GM12878 (cell line): ENCODE data around the gene DYNC1I2. TPM values are rescaled to one million over a fixed set of nuclear protein-coding genes. Genes with fewer than 3 reads are reported as not detected.

ENCODE experiments used
- CBFB ChIP-seq: IDR thresholded peaks from 2 replicates; pipeline ENCODE4 v1.6.1; 2016; ENCODE audit warnings: antibody characterized with exemption, low read depth
- CREB1 ChIP-seq: IDR thresholded peaks from 2 replicates; pipeline ENCODE4 v1.6.1; 2012; ENCODE audit warnings: low read depth, mild to moderate bottlenecking, inconsistent platforms
- MEF2B ChIP-seq: fragments of 450-650 bp; IDR thresholded peaks from 2 replicates; pipeline ENCODE4 v1.6.1; 2018; ENCODE audit warnings: mild to moderate bottlenecking, moderate library complexity; ENCODE audit not compliant: partially characterized antibody, poor library complexity, severe bottlenecking
- PAX5 ChIP-seq: IDR thresholded peaks from 2 replicates; pipeline ENCODE4 v1.6.1; 2011; ENCODE audit warnings: low read depth, low read length, borderline replicate concordance
- POLR2A ChIP-seq: IDR thresholded peaks from 2 replicates; pipeline ENCODE4 v1.6.1; 2011; ENCODE audit warnings: low read depth, mild to moderate bottlenecking, low read length
- POLR2AphosphoS5 ChIP-seq: IDR thresholded peaks from 2 replicates; pipeline ENCODE4 v1.6.1; 2011; ENCODE audit warnings: mild to moderate bottlenecking, low read length, inconsistent platforms
- RB1 ChIP-seq: fragments of 450-650 bp; formaldehyde crosslinking; IDR thresholded peaks from 2 replicates; pipeline ENCODE4 v1.6.1; 2017; ENCODE audit warnings: mild to moderate bottlenecking, borderline replicate concordance
- RELA ChIP-seq: fragments of 450-650 bp; IDR thresholded peaks from 2 replicates; pipeline ENCODE4 v1.8.0; 2014; ENCODE audit warnings: borderline replicate concordance; ENCODE audit not compliant: partially characterized antibody
- SPI1 ChIP-seq: IDR thresholded peaks from 2 replicates; pipeline ENCODE4 v1.6.1; 2011; ENCODE audit warnings: low read depth, mild to moderate bottlenecking, low read length, moderate library complexity, borderline replicate concordance; ENCODE audit not compliant: insufficient read depth
- polyA plus RNA-seq, 11 experiments: library from polyadenylated mRNA; depleted of rRNA in 4 of 11; unstranded in 6 of 11; stranded (reverse) in 5 of 11; fragments of >200 nt; fragmentation: Nextera tagmentation in 4 of 11; fragmentation: Illumina TruSeq in 1 of 11; extraction: Ambion mirVana in 4 of 11; extraction: Trizol in 1 of 11; gene quantifications; 1 replicate in 1 of 11; 2 replicates in 10 of 11; pipeline versions ENCODE4 v1.2.1 to v1.2.3, GENCODE V29; 2011 to 2016; ENCODE audit warnings: inconsistent platforms in 2 of 11, missing spikeins in 2 of 11, low read depth in 1 of 11
- total RNA-seq, 4 experiments: library from RNA; depleted of rRNA in 3 of 4; stranded (reverse); fragments of >200 nt in 3 of 4; fragmentation: Illumina TruSeq in 1 of 4; extraction: Trizol in 1 of 4; gene quantifications; 2 replicates each; pipeline versions ENCODE4 v1.2.1 to v1.2.3, GENCODE V29; 2013 to 2021
- TF ChIP-seq, protein P1 (sequence below): fragments of 450-650 bp; IDR thresholded peaks from 2 replicates; pipeline ENCODE4 v1.6.1; 2017; ENCODE audit warnings: mild to moderate bottlenecking
- TF ChIP-seq, protein P2 (sequence below): fragments of 450-650 bp; conservative IDR thresholded peaks from 2 replicates; pipeline ENCODE4 v1.6.1; 2017; ENCODE audit warnings: mild to moderate bottlenecking, moderate library complexity
- TF ChIP-seq, protein P3 (sequence below): IDR thresholded peaks from 2 replicates; pipeline ENCODE4 v1.6.1; 2012; ENCODE audit warnings: low read depth, low read length, improper control_type of control experiment
- TF ChIP-seq, protein P4 (sequence below): fragments of 450-650 bp; formaldehyde crosslinking; IDR thresholded peaks from 2 replicates; pipeline ENCODE4 v1.5.0; 2022; ENCODE audit warnings: mild to moderate bottlenecking, missing genetic modification characterization
- TF ChIP-seq, protein P5 (sequence below): fragments of 450-650 bp; IDR thresholded peaks from 2 replicates; pipeline ENCODE4 v1.6.1; 2018; ENCODE audit warnings: mild to moderate bottlenecking, low read depth, moderate library complexity; ENCODE audit not compliant: partially characterized antibody

The DYNC1I2 gene
- total and polyA plus RNA-seq, 10 of the 15 experiments (the other 5 are each of a cell fraction or from before 2014, with no cell fraction given): 39.9 to 113 (median 53.5) TPM

DNA sequence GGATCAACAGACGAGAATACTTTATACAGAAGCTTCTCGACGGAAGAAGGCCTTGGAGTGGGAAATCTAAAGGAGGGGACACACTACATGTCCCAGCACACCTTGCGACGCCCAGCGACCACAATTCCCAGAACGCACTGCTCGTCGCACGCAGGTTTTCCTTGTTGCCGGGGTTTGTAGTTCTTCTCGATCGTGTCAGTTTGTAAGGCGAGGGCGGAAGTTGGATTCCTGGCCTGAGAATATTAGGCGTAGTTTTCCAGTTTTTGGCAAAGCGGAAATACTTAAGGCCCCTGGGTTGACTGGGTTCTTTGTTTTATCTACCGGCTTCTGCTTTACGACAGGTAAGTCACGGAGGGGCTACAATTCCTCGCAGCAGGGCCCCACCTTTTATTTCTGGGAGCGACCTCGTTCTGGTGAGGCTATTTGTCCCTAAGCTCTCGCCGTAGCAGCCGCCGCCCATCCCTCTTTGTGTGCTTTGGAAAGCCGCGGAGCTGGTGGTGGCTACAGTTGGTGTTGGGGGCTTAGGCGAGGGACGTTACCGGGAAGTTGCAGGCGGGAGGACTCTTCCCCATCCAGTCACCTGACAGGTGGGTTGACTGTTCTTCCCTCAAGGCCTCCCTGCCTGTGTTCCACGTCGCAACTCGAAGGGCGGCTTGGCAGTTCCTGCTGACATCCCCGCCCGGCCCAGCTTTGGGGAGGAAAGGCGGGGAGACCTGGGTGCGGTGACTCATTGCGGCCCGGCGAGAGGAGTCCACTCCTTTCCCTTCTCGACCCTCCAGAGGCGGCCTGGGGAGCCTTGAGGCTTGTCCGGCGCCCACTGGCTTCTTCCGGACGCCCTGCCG lies at the start of gene DYNC1I2 (continued):
- TF ChIP-seq MEF2B: no peak
- TF ChIP-seq, protein P1, sequence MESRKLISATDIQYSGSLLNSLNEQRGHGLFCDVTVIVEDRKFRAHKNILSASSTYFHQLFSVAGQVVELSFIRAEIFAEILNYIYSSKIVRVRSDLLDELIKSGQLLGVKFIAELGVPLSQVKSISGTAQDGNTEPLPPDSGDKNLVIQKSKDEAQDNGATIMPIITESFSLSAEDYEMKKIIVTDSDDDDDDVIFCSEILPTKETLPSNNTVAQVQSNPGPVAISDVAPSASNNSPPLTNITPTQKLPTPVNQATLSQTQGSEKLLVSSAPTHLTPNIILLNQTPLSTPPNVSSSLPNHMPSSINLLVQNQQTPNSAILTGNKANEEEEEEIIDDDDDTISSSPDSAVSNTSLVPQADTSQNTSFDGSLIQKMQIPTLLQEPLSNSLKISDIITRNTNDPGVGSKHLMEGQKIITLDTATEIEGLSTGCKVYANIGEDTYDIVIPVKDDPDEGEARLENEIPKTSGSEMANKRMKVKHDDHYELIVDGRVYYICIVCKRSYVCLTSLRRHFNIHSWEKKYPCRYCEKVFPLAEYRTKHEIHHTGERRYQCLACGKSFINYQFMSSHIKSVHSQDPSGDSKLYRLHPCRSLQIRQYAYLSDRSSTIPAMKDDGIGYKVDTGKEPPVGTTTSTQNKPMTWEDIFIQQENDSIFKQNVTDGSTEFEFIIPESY: peak; percentile 41; the same call in 1 of the 2 replicates
- TF ChIP-seq, protein P2, sequence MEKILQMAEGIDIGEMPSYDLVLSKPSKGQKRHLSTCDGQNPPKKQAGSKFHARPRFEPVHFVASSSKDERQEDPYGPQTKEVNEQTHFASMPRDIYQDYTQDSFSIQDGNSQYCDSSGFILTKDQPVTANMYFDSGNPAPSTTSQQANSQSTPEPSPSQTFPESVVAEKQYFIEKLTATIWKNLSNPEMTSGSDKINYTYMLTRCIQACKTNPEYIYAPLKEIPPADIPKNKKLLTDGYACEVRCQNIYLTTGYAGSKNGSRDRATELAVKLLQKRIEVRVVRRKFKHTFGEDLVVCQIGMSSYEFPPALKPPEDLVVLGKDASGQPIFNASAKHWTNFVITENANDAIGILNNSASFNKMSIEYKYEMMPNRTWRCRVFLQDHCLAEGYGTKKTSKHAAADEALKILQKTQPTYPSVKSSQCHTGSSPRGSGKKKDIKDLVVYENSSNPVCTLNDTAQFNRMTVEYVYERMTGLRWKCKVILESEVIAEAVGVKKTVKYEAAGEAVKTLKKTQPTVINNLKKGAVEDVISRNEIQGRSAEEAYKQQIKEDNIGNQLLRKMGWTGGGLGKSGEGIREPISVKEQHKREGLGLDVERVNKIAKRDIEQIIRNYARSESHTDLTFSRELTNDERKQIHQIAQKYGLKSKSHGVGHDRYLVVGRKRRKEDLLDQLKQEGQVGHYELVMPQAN: peak; percentile 93; the same call in 1 of the 2 replicates
- peak; percentile 94 for TF ChIP-seq CREB1
- TF ChIP-seq, protein P3, sequence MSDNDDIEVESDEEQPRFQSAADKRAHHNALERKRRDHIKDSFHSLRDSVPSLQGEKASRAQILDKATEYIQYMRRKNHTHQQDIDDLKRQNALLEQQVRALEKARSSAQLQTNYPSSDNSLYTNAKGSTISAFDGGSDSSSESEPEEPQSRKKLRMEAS: 0 out of 2 replicates have a peak, but pooled peaks have one; percentile 19
- TF ChIP-seq CBFB: peak; percentile 63; the same call in 1 of the 2 replicates
- TF ChIP-seq, protein P4, sequence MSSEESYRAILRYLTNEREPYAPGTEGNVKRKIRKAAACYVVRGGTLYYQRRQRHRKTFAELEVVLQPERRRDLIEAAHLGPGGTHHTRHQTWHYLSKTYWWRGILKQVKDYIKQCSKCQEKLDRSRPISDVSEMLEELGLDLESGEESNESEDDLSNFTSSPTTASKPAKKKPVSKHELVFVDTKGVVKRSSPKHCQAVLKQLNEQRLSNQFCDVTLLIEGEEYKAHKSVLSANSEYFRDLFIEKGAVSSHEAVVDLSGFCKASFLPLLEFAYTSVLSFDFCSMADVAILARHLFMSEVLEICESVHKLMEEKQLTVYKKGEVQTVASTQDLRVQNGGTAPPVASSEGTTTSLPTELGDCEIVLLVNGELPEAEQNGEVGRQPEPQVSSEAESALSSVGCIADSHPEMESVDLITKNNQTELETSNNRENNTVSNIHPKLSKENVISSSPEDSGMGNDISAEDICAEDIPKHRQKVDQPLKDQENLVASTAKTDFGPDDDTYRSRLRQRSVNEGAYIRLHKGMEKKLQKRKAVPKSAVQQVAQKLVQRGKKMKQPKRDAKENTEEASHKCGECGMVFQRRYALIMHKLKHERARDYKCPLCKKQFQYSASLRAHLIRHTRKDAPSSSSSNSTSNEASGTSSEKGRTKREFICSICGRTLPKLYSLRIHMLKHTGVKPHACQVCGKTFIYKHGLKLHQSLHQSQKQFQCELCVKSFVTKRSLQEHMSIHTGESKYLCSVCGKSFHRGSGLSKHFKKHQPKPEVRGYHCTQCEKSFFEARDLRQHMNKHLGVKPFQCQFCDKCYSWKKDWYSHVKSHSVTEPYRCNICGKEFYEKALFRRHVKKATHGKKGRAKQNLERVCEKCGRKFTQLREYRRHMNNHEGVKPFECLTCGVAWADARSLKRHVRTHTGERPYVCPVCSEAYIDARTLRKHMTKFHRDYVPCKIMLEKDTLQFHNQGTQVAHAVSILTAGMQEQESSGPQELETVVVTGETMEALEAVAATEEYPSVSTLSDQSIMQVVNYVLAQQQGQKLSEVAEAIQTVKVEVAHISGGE: no peak
- TF ChIP-seq, protein P5, sequence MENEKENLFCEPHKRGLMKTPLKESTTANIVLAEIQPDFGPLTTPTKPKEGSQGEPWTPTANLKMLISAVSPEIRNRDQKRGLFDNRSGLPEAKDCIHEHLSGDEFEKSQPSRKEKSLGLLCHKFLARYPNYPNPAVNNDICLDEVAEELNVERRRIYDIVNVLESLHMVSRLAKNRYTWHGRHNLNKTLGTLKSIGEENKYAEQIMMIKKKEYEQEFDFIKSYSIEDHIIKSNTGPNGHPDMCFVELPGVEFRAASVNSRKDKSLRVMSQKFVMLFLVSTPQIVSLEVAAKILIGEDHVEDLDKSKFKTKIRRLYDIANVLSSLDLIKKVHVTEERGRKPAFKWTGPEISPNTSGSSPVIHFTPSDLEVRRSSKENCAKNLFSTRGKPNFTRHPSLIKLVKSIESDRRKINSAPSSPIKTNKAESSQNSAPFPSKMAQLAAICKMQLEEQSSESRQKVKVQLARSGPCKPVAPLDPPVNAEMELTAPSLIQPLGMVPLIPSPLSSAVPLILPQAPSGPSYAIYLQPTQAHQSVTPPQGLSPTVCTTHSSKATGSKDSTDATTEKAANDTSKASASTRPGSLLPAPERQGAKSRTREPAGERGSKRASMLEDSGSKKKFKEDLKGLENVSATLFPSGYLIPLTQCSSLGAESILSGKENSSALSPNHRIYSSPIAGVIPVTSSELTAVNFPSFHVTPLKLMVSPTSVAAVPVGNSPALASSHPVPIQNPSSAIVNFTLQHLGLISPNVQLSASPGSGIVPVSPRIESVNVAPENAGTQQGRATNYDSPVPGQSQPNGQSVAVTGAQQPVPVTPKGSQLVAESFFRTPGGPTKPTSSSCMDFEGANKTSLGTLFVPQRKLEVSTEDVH: peak; percentile 44
- TF ChIP-seq SPI1: peak; percentile 65
- no peak for TF ChIP-seq RB1
- peak; percentile 44; the same call in 1 of the 2 replicates for TF ChIP-seq POLR2AphosphoS5
- TF ChIP-seq POLR2A: peak; percentile 48; the same call in 1 of the 2 replicates
- TF ChIP-seq PAX5: no peak
- TF ChIP-seq RELA: peak; percentile 6
